Osteocyte (in vitro differentiated cells): ENCODE measurements around the gene PSENEN. TPM values are rescaled to one million over a fixed set of nuclear protein-coding genes. Genes with fewer than 3 reads are reported as not detected.

Source experiments
- DNase-seq: peaks from one replicate; pipeline ENCODE4 v3.0.0; 2021; ENCODE audit warnings: mixed read lengths; ENCODE audit not compliant: unreplicated experiment; ENCODE audit errors: extremely low spot score
- H3K27ac Mint-ChIP-seq: one replicate; pipeline ENCODE4 v1.8.0; 2021; ENCODE audit warnings: mild to moderate bottlenecking, mixed read lengths; ENCODE audit not compliant: unreplicated experiment
- H3K27me3 Mint-ChIP-seq: one replicate; pipeline ENCODE4 v1.8.0; 2021; ENCODE audit warnings: mixed read lengths; ENCODE audit not compliant: unreplicated experiment
- H3K36me3 Mint-ChIP-seq: one replicate; pipeline ENCODE4 v1.8.0; 2021; ENCODE audit warnings: mixed read lengths; ENCODE audit not compliant: unreplicated experiment
- H3K4me1 Mint-ChIP-seq: one replicate; pipeline ENCODE4 v1.8.0; 2021; ENCODE audit warnings: mixed read lengths; ENCODE audit not compliant: unreplicated experiment
- H3K4me3 Mint-ChIP-seq: one replicate; pipeline ENCODE4 v1.8.0; 2021; ENCODE audit warnings: mild to moderate bottlenecking, moderate library complexity, mixed read lengths; ENCODE audit not compliant: unreplicated experiment
- H3K9me3 Mint-ChIP-seq: one replicate; pipeline ENCODE4 v1.8.0; 2021; ENCODE audit warnings: mixed read lengths; ENCODE audit not compliant: unreplicated experiment
- CTCF ChIP-seq: fragments of 200-600 bp; sonication (generic); IDR thresholded peaks from 2 replicates; pipeline ENCODE4 v1.5.0; 2021; ENCODE audit warnings: antibody characterized with exemption, mild to moderate bottlenecking, moderate library complexity
- total RNA-seq: library from RNA; stranded (reverse); gene quantifications from 2 replicates; pipeline ENCODE4 v1.2.1, GENCODE V29; 2021

Gene PSENEN
- total RNA-seq, 1 donor from 2014 or later = 72.6 TPM

GRCh38 chr19:35727053-35727955, 18.1 kb upstream of the PSENEN start:
- TF ChIP-seq CTCF = no peak
- Mint-ChIP-seq H3K27me3 (no peaks in the 10 kb centered on the region), H3K4me1 (no peaks in the 10 kb centered on the region), H3K27ac (no peak overlapping the region), H3K36me3 (peaks cover 65% of the 10 kb centered on the region), H3K9me3 (no peaks in the 10 kb centered on the region), H3K4me3 (no peak overlapping the region)
- DNase-seq = no peak

- TF ChIP-seq CTCF = no peak
- H3K27ac Mint-ChIP-seq = no peak overlapping the region
- H3K4me3 Mint-ChIP-seq = no peak overlapping the region
- H3K27me3 Mint-ChIP-seq = no peaks in the 10 kb centered on the region
- no peak for DNase-seq
- no peaks in the 10 kb centered on the region for H3K9me3 Mint-ChIP-seq
- H3K4me1 Mint-ChIP-seq = no peaks in the 10 kb centered on the region
- H3K36me3 Mint-ChIP-seq = peaks cover 61% of the 10 kb centered on the region
Measured at GRCh38 chr19:35727956-35728706, 17.3 kb upstream of the PSENEN start.

- no peak overlapping the region for H3K27ac Mint-ChIP-seq
- no peaks in the 10 kb centered on the region for H3K27me3 Mint-ChIP-seq
- DNase-seq = no peak
- TF ChIP-seq CTCF = no peak
- no peaks in the 10 kb centered on the region for H3K4me1 Mint-ChIP-seq
- H3K36me3 Mint-ChIP-seq = peaks cover 59% of the 10 kb centered on the region
- no peak overlapping the region for H3K4me3 Mint-ChIP-seq
- no peaks in the 10 kb centered on the region for H3K9me3 Mint-ChIP-seq
Measured at GRCh38 chr19:35729021-35729420, 16.4 kb upstream of the PSENEN start.

GRCh38 chr19:35729763-35730162, 15.7 kb upstream of the PSENEN start:
- TF ChIP-seq CTCF = no peak
- H3K27me3 Mint-ChIP-seq = no peaks in the 10 kb centered on the region
- no peak overlapping the region for H3K4me3 Mint-ChIP-seq
- H3K27ac Mint-ChIP-seq = no peak overlapping the region
- no peaks in the 10 kb centered on the region for H3K9me3 Mint-ChIP-seq
- no peaks in the 10 kb centered on the region for H3K4me1 Mint-ChIP-seq
- H3K36me3 Mint-ChIP-seq = peaks cover 60% of the 10 kb centered on the region
- DNase-seq = no peak

- Mint-ChIP-seq H3K27me3 (no peaks in the 10 kb centered on the region), H3K27ac (no peak overlapping the region), H3K4me1 (no peaks in the 10 kb centered on the region), H3K4me3 (no peak overlapping the region), H3K36me3 (peaks cover 55% of the 10 kb centered on the region), H3K9me3 (no peaks in the 10 kb centered on the region)
- TF ChIP-seq CTCF = no peak
- no peak for DNase-seq
Measured at GRCh38 chr19:35730326-35730725, 15.1 kb upstream of the PSENEN start.
